Measurements from ENCODE around the gene XPO6. TPM values are rescaled to one million over a fixed set of nuclear protein-coding genes. Genes with fewer than 3 reads are reported as not detected.

The XPO6 gene, protein sequence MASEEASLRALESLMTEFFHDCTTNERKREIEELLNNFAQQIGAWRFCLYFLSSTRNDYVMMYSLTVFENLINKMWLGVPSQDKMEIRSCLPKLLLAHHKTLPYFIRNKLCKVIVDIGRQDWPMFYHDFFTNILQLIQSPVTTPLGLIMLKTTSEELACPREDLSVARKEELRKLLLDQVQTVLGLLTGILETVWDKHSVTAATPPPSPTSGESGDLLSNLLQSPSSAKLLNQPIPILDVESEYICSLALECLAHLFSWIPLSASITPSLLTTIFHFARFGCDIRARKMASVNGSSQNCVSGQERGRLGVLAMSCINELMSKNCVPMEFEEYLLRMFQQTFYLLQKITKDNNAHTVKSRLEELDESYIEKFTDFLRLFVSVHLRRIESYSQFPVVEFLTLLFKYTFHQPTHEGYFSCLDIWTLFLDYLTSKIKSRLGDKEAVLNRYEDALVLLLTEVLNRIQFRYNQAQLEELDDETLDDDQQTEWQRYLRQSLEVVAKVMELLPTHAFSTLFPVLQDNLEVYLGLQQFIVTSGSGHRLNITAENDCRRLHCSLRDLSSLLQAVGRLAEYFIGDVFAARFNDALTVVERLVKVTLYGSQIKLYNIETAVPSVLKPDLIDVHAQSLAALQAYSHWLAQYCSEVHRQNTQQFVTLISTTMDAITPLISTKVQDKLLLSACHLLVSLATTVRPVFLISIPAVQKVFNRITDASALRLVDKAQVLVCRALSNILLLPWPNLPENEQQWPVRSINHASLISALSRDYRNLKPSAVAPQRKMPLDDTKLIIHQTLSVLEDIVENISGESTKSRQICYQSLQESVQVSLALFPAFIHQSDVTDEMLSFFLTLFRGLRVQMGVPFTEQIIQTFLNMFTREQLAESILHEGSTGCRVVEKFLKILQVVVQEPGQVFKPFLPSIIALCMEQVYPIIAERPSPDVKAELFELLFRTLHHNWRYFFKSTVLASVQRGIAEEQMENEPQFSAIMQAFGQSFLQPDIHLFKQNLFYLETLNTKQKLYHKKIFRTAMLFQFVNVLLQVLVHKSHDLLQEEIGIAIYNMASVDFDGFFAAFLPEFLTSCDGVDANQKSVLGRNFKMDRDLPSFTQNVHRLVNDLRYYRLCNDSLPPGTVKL
- 96.8 and 101 TPM in 2 replicates for total RNA-seq

DNA sequence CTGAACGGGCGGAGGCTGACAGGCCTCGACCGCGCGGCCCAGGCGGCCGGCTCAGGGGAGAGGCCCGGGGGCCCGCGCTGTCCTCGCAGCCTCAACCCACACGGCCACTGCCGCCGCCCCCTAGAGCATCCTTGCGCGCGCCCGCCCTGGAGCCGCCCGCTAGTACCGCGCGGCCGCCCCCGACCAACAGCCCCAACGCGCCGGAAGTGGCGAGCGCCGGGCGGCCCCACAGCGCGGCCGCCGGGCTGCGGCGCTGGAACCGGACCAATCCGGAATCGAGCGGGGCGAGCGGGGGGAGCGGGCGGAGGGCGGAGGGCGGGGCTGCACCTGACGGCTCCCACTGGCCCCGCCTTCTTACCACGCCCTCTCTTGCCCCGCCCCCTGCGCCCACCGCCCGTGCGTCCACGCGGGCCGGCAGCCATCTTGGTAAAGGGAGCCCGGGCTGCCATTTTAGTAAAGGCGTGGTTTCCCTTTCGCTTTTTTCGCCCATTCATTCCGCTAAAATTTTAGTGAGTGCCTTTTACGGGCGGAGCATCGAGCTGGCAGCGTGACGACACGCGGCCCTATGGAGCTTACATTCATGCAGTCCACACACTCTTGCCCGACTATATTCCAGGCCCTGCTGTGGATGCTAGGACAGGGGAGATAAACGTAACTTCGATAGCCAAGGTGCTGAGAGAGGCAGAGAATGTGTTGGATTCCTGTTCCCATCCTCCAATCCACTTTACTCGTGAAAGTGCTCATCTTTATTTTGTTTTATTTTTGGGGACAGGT is at the start of gene XPO6:
Gene XPO6, minus strand, starts transcription at position 208 of the 774 bp plus-strand sequence. CDS start 597 bp downstream, outside the sequence.

GRCh38 chr16:28063591-28064061 is 148.1 kb downstream of the XPO6 start, which contains the start of gene GSG1L:
Gene GSG1L, minus strand, starts transcription at chr16:28063714. Its CDS starts 290 bp downstream, at chr16:28063424.

Other genes starting within 250 kb of the XPO6 start
- gene GSG1L, start 148.3 kb downstream of the XPO6 start, total RNA-seq = not detected in 2 replicates
- 0.10 TPM in 1 of 2 replicates, not detected in the other for gene SBK1, start 80.6 kb upstream of the XPO6 start, total RNA-seq
- gene NPIPB6, start 151.5 kb upstream of the XPO6 start, total RNA-seq = 0.20 TPM in 1 of 2 replicates, not detected in the other
- 75.4 and 111 TPM in 2 replicates for gene EIF3CL, start 191.9 kb upstream of the XPO6 start, total RNA-seq